HCT116 (cell line): ENCODE measurements around the gene RMI1. TPM values are rescaled to one million over a fixed set of nuclear protein-coding genes. Genes with fewer than 3 reads are reported as not detected.
A peak's percentile ranks its signal among the peaks of the same experiment; 100 is the strongest.

Source experiments
- ATAC-seq: fragments of 200-7000 bp; cut with Tn5 transposase; 2 replicates; pipeline ENCODE4 v1.9.1; 2020; ENCODE audit warnings: mild to moderate bottlenecking, moderate library complexity
- BruUV-seq: library from RNA; stranded (reverse); fragments of 400-500 nt; replicated peaks from 2 replicates; lab custom pipeline; 2021; lab: Mats Ljungman, UMichigan
- CTCF ChIA-PET: fragments of 300-600 bp; sonication (Branson Sonifier 250); formaldehyde crosslinking; loops from one replicate; lab custom pipeline; 2021; ENCODE audit warnings: antibody characterized with exemption; lab: Charles Lee
- POLR2A ChIA-PET: fragments of 300-600, 350-600 bp; sonication (Branson Sonifier 250); formaldehyde crosslinking; loops from one replicate; lab custom pipeline; 2021; ENCODE audit warnings: antibody characterized with exemption; lab: Charles Lee
- RAD21 ChIA-PET, 2 experiments: fragments of 300-600 bp; sonication (Branson Sonifier 250); formaldehyde crosslinking; loops; one replicate each; lab custom pipeline; 2023; ENCODE audit warnings: low total read pairs in 2 of 2; ENCODE audit not compliant: uncharacterized antibody in 2 of 2, unreplicated experiment in 2 of 2, low non-redundant PET in 1 of 2; lab: Charles Lee
- DNase-seq: peaks from one replicate; pipeline ENCODE4 v3.0.0-alpha.2; 2010; ENCODE audit warnings: low read depth, low spot score
- H2AFZ ChIP-seq: fragments of 200-600 bp; shearing (Covaris generic), sonication (generic); 2 replicates; pipeline ENCODE4 v1.6.1; 2017; ENCODE audit warnings: low read depth, mixed run types, mixed read lengths, antibody characterized with exemption, low read length; ENCODE audit not compliant: poor library complexity, severe bottlenecking
- H3K27ac ChIP-seq: 2 replicates; pipeline ENCODE4 v1.5.1; 2012; ENCODE audit warnings: low read depth, low read length
- H3K27me3 ChIP-seq: fragments of 200-600 bp; sonication (generic); 2 replicates; pipeline ENCODE4 v1.6.1; 2016; ENCODE audit warnings: mixed run types, low read length, mixed read lengths; ENCODE audit not compliant: insufficient read depth
- H3K36me3 ChIP-seq, 2 experiments: fragments of 200-500 bp in 1 of 2; fragments of 200-600 bp in 1 of 2; sonication (Bioruptor generic) in 1 of 2; sonication (generic) in 1 of 2; 2 replicates each; pipeline versions ENCODE4 v1.5.1 to v1.6.1; 2014 to 2016; ENCODE audit warnings: low read length in 2 of 2, inconsistent platforms in 1 of 2, mixed read lengths in 1 of 2, mixed run types in 1 of 2; ENCODE audit not compliant: insufficient read depth in 2 of 2, control insufficient read depth in 1 of 2
- H3K4me1 ChIP-seq, 2 experiments: fragments of 200-600 bp in 1 of 2; sonication (generic) in 1 of 2; 2 replicates each; pipeline versions ENCODE4 v1.5.1 to v1.6.1; 2012 to 2017; ENCODE audit warnings: low read length in 2 of 2, inconsistent platforms in 1 of 2, mild to moderate bottlenecking in 1 of 2, mixed read lengths in 1 of 2, mixed run types in 1 of 2, moderate library complexity in 1 of 2; ENCODE audit not compliant: insufficient read depth in 2 of 2, control insufficient read depth in 1 of 2
- H3K4me2 ChIP-seq: fragments of 200-600 bp; sonication (generic); 2 replicates; pipeline ENCODE4 v1.6.1; 2017; ENCODE audit warnings: mixed run types, low read length, mixed read lengths
- H3K4me3 ChIP-seq, 2 experiments: fragments of 200-600 bp in 1 of 2; sonication (generic) in 1 of 2; replicated peaks in 1 of 2; 2 replicates each; pipeline ENCODE4 v1.5.1; 2011 to 2016; ENCODE audit warnings: low read length in 2 of 2, control low read depth in 1 of 2, low read depth in 1 of 2, mild to moderate bottlenecking in 1 of 2, mixed read lengths in 1 of 2, mixed run types in 1 of 2
- H3K79me2 ChIP-seq: fragments of 200-600 bp; sonication (generic); 2 replicates; pipeline ENCODE4 v1.6.1; 2017; ENCODE audit warnings: mild to moderate bottlenecking, mixed run types, low read length, moderate library complexity, mixed read lengths; ENCODE audit not compliant: insufficient read depth
- H3K9ac ChIP-seq: fragments of 200-600 bp; sonication (generic); 2 replicates; pipeline ENCODE4 v1.6.1; 2016; ENCODE audit warnings: low read length, mixed read lengths
- H3K9me2 ChIP-seq: fragments of 200-600 bp; sonication (generic), shearing (Covaris generic); 2 replicates; pipeline ENCODE4 v1.6.1; 2017; ENCODE audit warnings: mixed run types, mild to moderate bottlenecking, moderate library complexity; ENCODE audit not compliant: insufficient read depth
- H3K9me3 ChIP-seq, 2 experiments: fragments of 200-500 bp in 1 of 2; fragments of 200-600 bp in 1 of 2; sonication (Bioruptor generic) in 1 of 2; sonication (generic) in 1 of 2; 2 replicates each; pipeline ENCODE4 v1.6.1; 2014 to 2017; ENCODE audit warnings: low read length in 2 of 2, mixed read lengths in 2 of 2, inconsistent platforms in 1 of 2, low read depth in 1 of 2, mild to moderate bottlenecking in 1 of 2, mixed run types in 1 of 2, moderate library complexity in 1 of 2; ENCODE audit not compliant: control insufficient read depth in 1 of 2, insufficient read depth in 1 of 2
- H4K20me1 ChIP-seq: fragments of 200-600 bp; sonication (generic), shearing (Covaris generic); 2 replicates; pipeline ENCODE4 v1.6.1; 2017; ENCODE audit warnings: mixed run types, mild to moderate bottlenecking, moderate library complexity; ENCODE audit not compliant: insufficient read depth
- CBX3 ChIP-seq: IDR thresholded peaks from 2 replicates; pipeline ENCODE4 v1.6.1; 2012; ENCODE audit warnings: low read depth
- CEBPB ChIP-seq: IDR thresholded peaks from 2 replicates; pipeline ENCODE4 v1.6.1; 2012; ENCODE audit warnings: low read depth
- CTCF ChIP-seq, 3 experiments: fragments of 200-600 bp in 1 of 3; sonication (generic) in 1 of 3; IDR thresholded peaks in 2 of 3; conservative IDR thresholded peaks in 1 of 3; 2 replicates each; pipeline ENCODE4 v1.5.1; 2012 to 2017; ENCODE audit warnings: low read depth in 2 of 3, low read length in 2 of 3, antibody characterized with exemption in 1 of 3, borderline replicate concordance in 1 of 3, control low read depth in 1 of 3, mild to moderate bottlenecking in 1 of 3, mixed read lengths in 1 of 3, mixed run types in 1 of 3, moderate library complexity in 1 of 3; ENCODE audit not compliant: insufficient read depth in 1 of 3
- EZH2 ChIP-seq: fragments of 200-600 bp; sonication (generic); IDR thresholded peaks from 2 replicates; pipeline ENCODE4 v1.6.1; 2017; ENCODE audit warnings: antibody characterized with exemption, mixed run types
- EZH2phosphoT487 ChIP-seq: fragments of 200-600 bp; IDR thresholded peaks from 2 replicates; pipeline ENCODE4 v1.6.1; 2018; ENCODE audit warnings: antibody characterized with exemption, borderline replicate concordance
- MAX ChIP-seq: IDR thresholded peaks from 2 replicates; pipeline ENCODE4 v1.6.1; 2012
- POLR2A ChIP-seq: IDR thresholded peaks from 2 replicates; pipeline ENCODE4 v1.7.0; 2011; ENCODE audit warnings: borderline replicate concordance; ENCODE audit not compliant: insufficient read depth, insufficient read length; ENCODE audit errors: extremely low read depth
- RAD21 ChIP-seq: IDR thresholded peaks from 2 replicates; pipeline ENCODE4 v1.6.1; 2012; ENCODE audit warnings: low read depth, mild to moderate bottlenecking
- REST ChIP-seq: IDR thresholded peaks from 2 replicates; pipeline ENCODE4 v1.6.1; 2012; ENCODE audit warnings: low read depth
- SIN3A ChIP-seq: IDR thresholded peaks from 2 replicates; pipeline ENCODE4 v1.6.1; 2012; ENCODE audit warnings: low read depth
- SRF ChIP-seq: IDR thresholded peaks from 2 replicates; pipeline ENCODE4 v1.6.1; 2012; ENCODE audit warnings: low read depth
- ZFX ChIP-seq: fragments of 450-650 bp; IDR thresholded peaks from 2 replicates; pipeline ENCODE4 v1.6.1; 2017
- intact Hi-C: fragments of 100-400 bp; cut with micrococcal nuclease; formaldehyde crosslinking; loops from 2 replicates; pipeline ENCODE4 v1.10.0; 2022
- total RNA-seq: library from RNA; stranded (reverse); gene quantifications from one replicate; pipeline ENCODE4 v1.2.1, GENCODE V29; 2021; ENCODE audit not compliant: unreplicated experiment
- TF ChIP-seq, protein P1 (sequence below): IDR thresholded peaks from 2 replicates; pipeline ENCODE4 v1.6.1; 2011; ENCODE audit warnings: mild to moderate bottlenecking, low read length, moderate library complexity; ENCODE audit not compliant: insufficient replicate concordance; ENCODE audit errors: extremely low read depth

The RMI1 gene
- total RNA-seq, 1 experiment from 2014 or later = 26.8 TPM

DNA sequence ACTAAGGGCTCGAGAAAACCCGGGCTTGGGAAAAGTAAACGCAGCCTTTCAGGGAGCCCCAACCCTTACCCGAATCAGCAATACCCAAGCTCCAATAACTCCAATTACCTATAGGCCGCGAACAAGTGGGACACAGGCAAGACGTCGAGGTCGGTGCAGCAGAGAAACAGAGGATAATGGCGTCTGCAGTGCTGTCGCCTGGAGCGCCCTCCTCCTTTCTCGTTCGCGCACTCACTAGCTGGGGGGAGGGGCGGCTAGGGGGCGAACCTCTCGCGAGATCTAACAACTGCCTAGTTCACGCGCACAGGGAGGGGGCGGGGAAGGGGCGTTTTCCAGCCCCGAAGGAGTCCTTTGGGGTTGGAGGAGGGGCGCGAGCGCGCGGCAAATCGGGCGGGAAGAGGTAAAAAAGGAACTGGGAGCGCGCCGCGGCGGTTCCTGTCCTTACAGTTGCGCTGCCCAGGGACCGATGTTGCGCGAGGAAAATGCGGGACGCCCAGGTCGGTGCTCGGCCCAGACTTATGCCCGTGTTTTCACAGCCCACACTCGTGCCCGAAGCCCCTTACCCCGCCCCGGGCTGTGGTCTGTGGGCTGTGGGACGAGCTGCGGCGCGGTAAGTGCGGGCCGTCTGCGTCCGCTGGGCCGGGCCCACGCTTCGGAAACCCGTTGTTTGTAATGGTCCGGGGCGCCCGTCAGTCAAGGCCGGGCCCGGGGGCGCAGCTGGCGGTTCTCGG lies at the start of gene RMI1 (continued):
- TF ChIP-seq POLR2A = peak; percentile 80
- TF ChIP-seq SIN3A = peak; percentile 71
- TF ChIP-seq RAD21 = no peak; the same call in none of the 2 replicates
- TF ChIP-seq CTCF (IDR thresholded peaks at IDR 0.05 in 2 of 3, conservative IDR thresholded peaks at IDR 0.05 in 1 of 3; ENCODE audit: borderline replicate concordance in 1 of 3, insufficient read depth in 1 of 3, low read depth in 2 of 3, low read length in 2 of 3) = 0 out of 6 replicates have a peak, but pooled peaks of 1 of the 3 experiments have one; percentile 7

DNA sequence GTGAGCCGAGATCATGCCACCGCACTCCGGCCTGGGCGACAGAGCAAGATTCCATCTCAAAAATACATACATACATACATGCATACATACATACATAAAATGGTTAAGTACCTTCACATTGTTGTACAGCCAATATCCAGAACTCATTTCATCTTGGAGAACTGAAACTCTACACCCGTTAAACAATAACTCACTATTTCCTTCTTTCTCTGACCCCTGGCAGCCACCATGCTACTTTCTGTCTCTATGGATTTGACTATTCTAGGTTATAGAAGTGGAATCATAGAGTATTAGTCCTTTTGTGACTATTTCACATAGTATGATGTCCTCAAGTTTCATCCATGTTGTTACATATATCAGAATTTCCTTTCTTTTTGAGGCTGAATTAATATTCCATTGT lies 49.7 kb upstream of the RMI1 start:
- peaks cover 7 to 11% of the 10 kb centered on the region in 2 experiments; a peak in 3 of 4 replicates for H3K4me1 ChIP-seq
- H3K27me3 ChIP-seq = no peaks in the 10 kb centered on the region
- no TSS peak for BruUV-seq
- intact Hi-C loops = loop anchor here (10.0 kb wide), 2 partner anchors 464 to 1214 kb away; no protein-coding TSS in a partner anchor
- H3K36me3 ChIP-seq = no peaks in the 10 kb centered on the region
- no peaks in the 10 kb centered on the region for H3K79me2 ChIP-seq
- RAD21 ChIA-PET = no interaction called here
- H2AFZ ChIP-seq = no peak overlapping the region
- H3K9ac ChIP-seq = no peak overlapping the region
- no peak overlapping the region for H3K4me2 ChIP-seq
- no peak overlapping the region for H3K27ac ChIP-seq
- ATAC-seq (no peak), DNase-seq (no peak)
- no peaks in the 10 kb centered on the region for H4K20me1 ChIP-seq
- CTCF ChIA-PET = no interaction called here
- POLR2A ChIA-PET = no interaction called here
- H3K4me3 ChIP-seq = no peak overlapping the region
- H3K9me2 ChIP-seq = no peaks in the 10 kb centered on the region
- H3K9me3 ChIP-seq = no peaks in the 10 kb centered on the region
- TF ChIP-seq, protein P1, sequence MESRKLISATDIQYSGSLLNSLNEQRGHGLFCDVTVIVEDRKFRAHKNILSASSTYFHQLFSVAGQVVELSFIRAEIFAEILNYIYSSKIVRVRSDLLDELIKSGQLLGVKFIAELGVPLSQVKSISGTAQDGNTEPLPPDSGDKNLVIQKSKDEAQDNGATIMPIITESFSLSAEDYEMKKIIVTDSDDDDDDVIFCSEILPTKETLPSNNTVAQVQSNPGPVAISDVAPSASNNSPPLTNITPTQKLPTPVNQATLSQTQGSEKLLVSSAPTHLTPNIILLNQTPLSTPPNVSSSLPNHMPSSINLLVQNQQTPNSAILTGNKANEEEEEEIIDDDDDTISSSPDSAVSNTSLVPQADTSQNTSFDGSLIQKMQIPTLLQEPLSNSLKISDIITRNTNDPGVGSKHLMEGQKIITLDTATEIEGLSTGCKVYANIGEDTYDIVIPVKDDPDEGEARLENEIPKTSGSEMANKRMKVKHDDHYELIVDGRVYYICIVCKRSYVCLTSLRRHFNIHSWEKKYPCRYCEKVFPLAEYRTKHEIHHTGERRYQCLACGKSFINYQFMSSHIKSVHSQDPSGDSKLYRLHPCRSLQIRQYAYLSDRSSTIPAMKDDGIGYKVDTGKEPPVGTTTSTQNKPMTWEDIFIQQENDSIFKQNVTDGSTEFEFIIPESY = no peak
- no peak for TF ChIP-seq EZH2phosphoT487
- no peak for TF ChIP-seq MAX
- TF ChIP-seq CBX3 = no peak
- TF ChIP-seq CEBPB = no peak
- no peak for TF ChIP-seq SRF
- TF ChIP-seq REST = no peak
- TF ChIP-seq RAD21 = no peak
- no peak for TF ChIP-seq CTCF (IDR thresholded peaks at IDR 0.05 in 2 of 3, conservative IDR thresholded peaks at IDR 0.05 in 1 of 3; ENCODE audit: borderline replicate concordance in 1 of 3, insufficient read depth in 1 of 3, low read depth in 2 of 3, low read length in 2 of 3)
- TF ChIP-seq ZFX = no peak
- no peak for TF ChIP-seq EZH2
